ENCODE data around the gene TTC14.

GRCh38 chr3:180624714-180625113, 22.8 kb downstream of the TTC14 start:
- TF ChIP-seq CTCF (IDR thresholded peaks at IDR 0.05) (no peak), POLR2A (IDR thresholded peaks at IDR 0.05) (no peak)
